Vagina (tissue), 2 donors: ENCODE data around the gene INPP4A. TPM values are rescaled to one million over a fixed set of nuclear protein-coding genes. Genes with fewer than 3 reads are reported as not detected.
A peak's percentile ranks its signal among the peaks of the same experiment; 100 is the strongest.

Experiments
- DNase-seq, 2 donors: peaks; one replicate each; pipeline ENCODE4 v3.0.0-alpha.2; 2017; ENCODE audit errors: extremely low spot score in 2 of 2
- H3K27ac ChIP-seq: fragments of 200-600 bp; sonication (generic); one replicate; pipeline ENCODE4 v1.5.1; 2019
- H3K27me3 ChIP-seq: fragments of 200-600 bp; sonication (generic); one replicate; pipeline ENCODE4 v1.5.1; 2019
- H3K36me3 ChIP-seq, 2 donors: fragments of 200-600 bp; sonication (generic); one replicate each; pipeline ENCODE4 v1.5.1; 2017 to 2019
- H3K4me1 ChIP-seq: fragments of 200-600 bp; sonication (generic); one replicate; pipeline ENCODE4 v1.5.1; 2019
- H3K4me3 ChIP-seq, 2 donors: fragments of 200-600 bp; sonication (generic); 1 replicate in 1 of 2; 2 replicates in 1 of 2; pipeline ENCODE4 v1.5.1; 2016 to 2019
- H3K9me3 ChIP-seq: fragments of 200-600 bp; sonication (generic); one replicate; pipeline ENCODE4 v1.5.1; 2019
- POLR2A ChIP-seq, 2 donors: fragments of 450-650 bp; IDR thresholded peaks; one replicate each; pipeline ENCODE4 v1.6.1; 2017; ENCODE audit warnings: antibody characterized with exemption in 2 of 2, mild to moderate bottlenecking in 2 of 2, moderate library complexity in 2 of 2
- POLR2AphosphoS5 ChIP-seq, 2 donors: sonication (generic); formaldehyde crosslinking; IDR thresholded peaks; one replicate each; pipeline ENCODE4 v1.9.0; 2017; ENCODE audit warnings: antibody characterized with exemption in 2 of 2, mild to moderate bottlenecking in 2 of 2, low read depth in 1 of 2; ENCODE audit not compliant: insufficient read depth in 1 of 2
- intact Hi-C: fragments of 100-400 bp; cut with DNase I; formaldehyde crosslinking; loops from one replicate; pipeline ENCODE4 v1.15.1; 2023
- total RNA-seq: library from RNA; depleted of rRNA; stranded (reverse); fragments of >200 nt; gene quantifications from one replicate; pipeline ENCODE4 v1.2.3, GENCODE V29; 2016
- TF ChIP-seq, protein P1 (sequence below), 3 experiments: fragments of 450-650 bp in 2 of 3; fragments of 200-600 bp in 1 of 3; sonication (generic) in 1 of 3; IDR thresholded peaks; one replicate each; pipeline ENCODE4 v1.5.1; 2017 to 2019; ENCODE audit warnings: antibody characterized with exemption in 3 of 3, mild to moderate bottlenecking in 2 of 3, moderate library complexity in 2 of 3

Gene INPP4A
- total RNA-seq, 1 donor from 2014 or later, result 38.1 TPM

DNA sequence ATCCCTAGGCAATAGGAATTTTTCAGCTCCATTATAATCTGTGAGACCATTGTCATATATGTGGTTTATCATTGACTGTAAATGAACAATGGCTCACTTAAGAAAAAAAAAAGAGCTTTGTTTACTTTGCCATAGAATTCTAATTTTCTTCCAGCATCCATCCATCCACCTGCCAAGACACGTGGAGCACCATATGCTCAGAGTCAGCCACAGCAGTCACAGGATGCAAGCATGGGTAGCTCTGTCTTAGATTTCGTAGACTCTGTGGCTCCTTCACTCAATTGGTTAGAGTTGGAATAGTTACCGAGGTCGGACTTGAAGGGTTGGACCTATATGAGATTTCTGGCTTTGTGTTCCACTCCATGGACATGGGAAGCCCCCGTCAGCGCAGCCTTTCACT is 88.1 kb downstream of the INPP4A start:
- Histone ChIP-seq H3K27ac (no peak overlapping the region), H3K9me3 (no peaks in the 10 kb centered on the region), H3K27me3 (no peaks in the 10 kb centered on the region), H3K4me3 (no peak overlapping the region), H3K36me3 (peaks cover 0 to 5% of the 10 kb centered on the region in 2 donors), H3K4me1 (no peaks in the 10 kb centered on the region)
- DNase-seq, result peak in 1 of 2 donors; percentile 49
- intact Hi-C loops, result no loop called here
- TF ChIP-seq POLR2A (IDR thresholded peaks at IDR 0.05) (no peak), POLR2AphosphoS5 (IDR thresholded peaks at IDR 0.05; ENCODE audit: insufficient read depth in 1 of 2, low read depth in 1 of 2) (no peak)
- TF ChIP-seq, protein P1, sequence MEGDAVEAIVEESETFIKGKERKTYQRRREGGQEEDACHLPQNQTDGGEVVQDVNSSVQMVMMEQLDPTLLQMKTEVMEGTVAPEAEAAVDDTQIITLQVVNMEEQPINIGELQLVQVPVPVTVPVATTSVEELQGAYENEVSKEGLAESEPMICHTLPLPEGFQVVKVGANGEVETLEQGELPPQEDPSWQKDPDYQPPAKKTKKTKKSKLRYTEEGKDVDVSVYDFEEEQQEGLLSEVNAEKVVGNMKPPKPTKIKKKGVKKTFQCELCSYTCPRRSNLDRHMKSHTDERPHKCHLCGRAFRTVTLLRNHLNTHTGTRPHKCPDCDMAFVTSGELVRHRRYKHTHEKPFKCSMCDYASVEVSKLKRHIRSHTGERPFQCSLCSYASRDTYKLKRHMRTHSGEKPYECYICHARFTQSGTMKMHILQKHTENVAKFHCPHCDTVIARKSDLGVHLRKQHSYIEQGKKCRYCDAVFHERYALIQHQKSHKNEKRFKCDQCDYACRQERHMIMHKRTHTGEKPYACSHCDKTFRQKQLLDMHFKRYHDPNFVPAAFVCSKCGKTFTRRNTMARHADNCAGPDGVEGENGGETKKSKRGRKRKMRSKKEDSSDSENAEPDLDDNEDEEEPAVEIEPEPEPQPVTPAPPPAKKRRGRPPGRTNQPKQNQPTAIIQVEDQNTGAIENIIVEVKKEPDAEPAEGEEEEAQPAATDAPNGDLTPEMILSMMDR (IDR thresholded peaks at IDR 0.05), result no peak

DNA sequence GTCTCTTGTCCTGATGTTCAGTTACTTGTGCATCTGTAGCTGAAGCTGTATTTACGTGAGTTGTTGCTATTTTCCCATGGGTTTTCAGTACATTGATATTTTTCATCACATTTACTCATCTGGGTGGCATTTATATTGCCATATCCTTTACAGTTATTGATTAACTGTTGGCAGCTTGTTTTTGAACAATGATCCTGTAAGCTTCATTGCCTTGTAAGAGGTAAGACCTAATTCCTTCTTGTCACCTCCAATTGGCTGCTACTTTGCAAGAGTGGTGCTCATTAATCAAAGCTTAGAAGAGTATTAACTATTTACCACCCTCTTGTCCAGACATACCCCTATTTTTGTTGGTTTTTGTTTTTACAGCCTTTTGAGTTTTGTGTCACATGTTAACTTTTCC is 88.9 kb downstream of the INPP4A start:
- Histone ChIP-seq H3K27me3 (no peaks in the 10 kb centered on the region), H3K4me3 (no peak overlapping the region), H3K4me1 (no peaks in the 10 kb centered on the region), H3K9me3 (no peaks in the 10 kb centered on the region), H3K36me3 (peaks cover 0 to 13% of the 10 kb centered on the region in 2 donors), H3K27ac (no peak overlapping the region)
- TF ChIP-seq, protein P1 (IDR thresholded peaks at IDR 0.05), result no peak
- no peak for TF ChIP-seq POLR2A (IDR thresholded peaks at IDR 0.05)
- TF ChIP-seq POLR2AphosphoS5 (IDR thresholded peaks at IDR 0.05; ENCODE audit: insufficient read depth in 1 of 2, low read depth in 1 of 2), result no peak
- intact Hi-C loops, result no loop called here
- no peak for DNase-seq

DNA sequence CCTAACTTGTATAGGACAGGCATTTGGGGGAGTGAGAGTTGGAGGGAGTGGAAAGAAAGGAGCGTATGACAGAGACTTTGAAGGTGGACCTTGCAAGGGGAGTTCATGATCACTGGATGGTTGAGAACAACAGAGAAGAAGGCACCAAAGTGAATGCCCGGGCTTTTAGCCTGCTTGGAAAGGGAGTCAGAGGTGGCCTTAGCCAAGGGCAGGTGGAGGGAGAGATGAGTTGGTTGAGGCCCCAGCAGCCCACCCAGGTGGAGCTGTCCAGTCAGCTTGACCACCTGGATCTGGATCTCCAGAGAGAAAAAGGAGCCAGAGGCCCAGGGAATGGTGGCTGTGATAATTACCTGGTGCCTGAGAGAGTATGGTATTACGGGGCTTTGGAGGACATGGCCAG is 90.1 kb downstream of the INPP4A start:
- Histone ChIP-seq H3K4me3 (no peak overlapping the region), H3K27ac (no peak overlapping the region), H3K27me3 (no peaks in the 10 kb centered on the region), H3K9me3 (no peaks in the 10 kb centered on the region), H3K4me1 (no peaks in the 10 kb centered on the region), H3K36me3 (peaks cover 0 to 25% of the 10 kb centered on the region in 2 donors)
- intact Hi-C loops, result no loop called here
- no peak for DNase-seq
- no peak for TF ChIP-seq POLR2A (IDR thresholded peaks at IDR 0.05)
- TF ChIP-seq POLR2AphosphoS5 (IDR thresholded peaks at IDR 0.05; ENCODE audit: insufficient read depth in 1 of 2, low read depth in 1 of 2), result no peak
- TF ChIP-seq, protein P1 (IDR thresholded peaks at IDR 0.05), result no peak

DNA sequence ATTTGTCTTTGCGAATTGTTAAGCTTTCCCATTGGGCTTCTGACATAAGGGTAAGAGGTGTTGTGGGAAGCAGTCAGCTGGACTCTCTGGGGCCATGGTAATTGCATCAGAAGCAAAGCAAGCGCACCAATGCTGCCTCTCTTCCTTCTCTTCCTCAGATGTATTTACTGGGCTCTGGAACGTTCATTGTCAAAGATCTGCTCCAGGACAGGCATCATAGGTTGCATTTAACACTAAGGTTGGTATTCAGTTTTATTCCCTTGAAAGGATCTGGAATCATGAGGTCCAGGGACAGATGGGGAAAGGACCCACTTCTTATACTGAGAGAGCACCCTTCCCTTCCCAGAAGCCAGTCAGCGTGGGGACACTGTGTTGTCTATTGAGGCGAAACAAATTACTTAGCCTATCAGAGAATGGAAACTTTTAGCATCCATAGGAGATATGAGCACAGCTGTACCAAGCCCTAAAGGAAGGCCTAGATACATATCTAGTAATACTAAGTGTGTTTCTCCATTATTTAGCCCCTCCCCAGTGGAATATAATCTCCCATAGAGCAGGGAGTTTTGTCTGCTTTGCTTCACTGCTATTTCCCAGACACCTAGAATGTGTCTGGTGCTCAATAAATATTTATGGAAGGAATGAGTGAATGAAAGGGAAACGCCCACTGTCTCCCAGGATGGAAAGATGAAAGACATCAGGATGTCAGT is 91.5 kb downstream of the INPP4A start:
- intact Hi-C loops, result no loop called here
- H3K36me3 ChIP-seq, result peaks cover 0 to 29% of the 10 kb centered on the region in 2 donors
- no peak for TF ChIP-seq POLR2A (IDR thresholded peaks at IDR 0.05)
- TF ChIP-seq, protein P1 (IDR thresholded peaks at IDR 0.05), result no peak
- no peak for TF ChIP-seq POLR2AphosphoS5 (IDR thresholded peaks at IDR 0.05; ENCODE audit: insufficient read depth in 1 of 2, low read depth in 1 of 2)
- no peak overlapping the region for H3K4me3 ChIP-seq
- H3K27ac ChIP-seq, result no peak overlapping the region
- DNase-seq, result no peak
- H3K27me3 ChIP-seq, result no peaks in the 10 kb centered on the region
- H3K9me3 ChIP-seq, result no peaks in the 10 kb centered on the region
- H3K4me1 ChIP-seq, result no peaks in the 10 kb centered on the region

DNA sequence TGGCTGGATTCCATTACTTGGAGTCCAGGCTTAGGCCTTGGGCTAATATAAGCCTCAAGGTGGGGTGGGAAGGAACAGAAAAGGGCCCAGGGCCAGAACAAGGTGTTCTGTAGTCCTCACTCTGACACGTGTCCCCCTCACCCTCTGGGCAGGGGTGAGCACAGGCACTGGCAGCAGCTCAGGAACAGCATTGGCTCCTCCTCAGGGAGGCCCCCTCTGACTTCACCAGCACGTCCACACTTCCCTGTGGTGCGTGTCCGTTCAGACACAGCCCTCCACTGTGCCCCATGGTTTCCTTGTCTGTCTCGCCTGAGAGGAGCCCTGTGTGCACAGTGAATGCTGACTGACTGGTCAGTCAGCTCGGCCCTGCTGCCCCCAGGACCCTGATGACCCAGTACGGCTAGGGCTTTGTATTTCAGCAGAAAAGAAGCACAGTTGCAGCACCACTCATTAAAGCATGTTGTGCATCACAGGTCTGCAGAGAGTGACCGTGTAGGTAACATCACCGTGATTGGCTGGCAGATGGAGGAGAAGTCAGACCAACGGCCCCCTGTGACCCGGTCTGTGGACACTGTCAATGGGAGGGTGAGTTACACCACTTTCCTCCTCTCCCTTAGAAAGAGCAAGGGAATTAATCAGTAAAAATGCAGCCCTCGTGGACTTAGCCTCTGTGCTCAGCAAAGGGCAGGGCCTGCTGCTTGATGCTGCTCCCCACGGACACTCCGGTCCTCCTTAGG is 92.9 kb downstream of the INPP4A start:
- intact Hi-C loops, result no loop called here
- H3K4me3 ChIP-seq, result no peak overlapping the region
- peaks cover 0 to 29% of the 10 kb centered on the region in 2 donors for H3K36me3 ChIP-seq
- DNase-seq, result peak in 1 of 2 donors; percentile 79
- H3K27ac ChIP-seq, result no peak overlapping the region
- TF ChIP-seq POLR2A (IDR thresholded peaks at IDR 0.05) (no peak), POLR2AphosphoS5 (IDR thresholded peaks at IDR 0.05; ENCODE audit: insufficient read depth in 1 of 2, low read depth in 1 of 2) (no peak)
- TF ChIP-seq, protein P1 (IDR thresholded peaks at IDR 0.05), result no peak
- H3K27me3 ChIP-seq, result no peaks in the 10 kb centered on the region
- no peaks in the 10 kb centered on the region for H3K9me3 ChIP-seq
- H3K4me1 ChIP-seq, result no peaks in the 10 kb centered on the region
